ENCODE measurements around the gene C1QTNF6.

DNA sequence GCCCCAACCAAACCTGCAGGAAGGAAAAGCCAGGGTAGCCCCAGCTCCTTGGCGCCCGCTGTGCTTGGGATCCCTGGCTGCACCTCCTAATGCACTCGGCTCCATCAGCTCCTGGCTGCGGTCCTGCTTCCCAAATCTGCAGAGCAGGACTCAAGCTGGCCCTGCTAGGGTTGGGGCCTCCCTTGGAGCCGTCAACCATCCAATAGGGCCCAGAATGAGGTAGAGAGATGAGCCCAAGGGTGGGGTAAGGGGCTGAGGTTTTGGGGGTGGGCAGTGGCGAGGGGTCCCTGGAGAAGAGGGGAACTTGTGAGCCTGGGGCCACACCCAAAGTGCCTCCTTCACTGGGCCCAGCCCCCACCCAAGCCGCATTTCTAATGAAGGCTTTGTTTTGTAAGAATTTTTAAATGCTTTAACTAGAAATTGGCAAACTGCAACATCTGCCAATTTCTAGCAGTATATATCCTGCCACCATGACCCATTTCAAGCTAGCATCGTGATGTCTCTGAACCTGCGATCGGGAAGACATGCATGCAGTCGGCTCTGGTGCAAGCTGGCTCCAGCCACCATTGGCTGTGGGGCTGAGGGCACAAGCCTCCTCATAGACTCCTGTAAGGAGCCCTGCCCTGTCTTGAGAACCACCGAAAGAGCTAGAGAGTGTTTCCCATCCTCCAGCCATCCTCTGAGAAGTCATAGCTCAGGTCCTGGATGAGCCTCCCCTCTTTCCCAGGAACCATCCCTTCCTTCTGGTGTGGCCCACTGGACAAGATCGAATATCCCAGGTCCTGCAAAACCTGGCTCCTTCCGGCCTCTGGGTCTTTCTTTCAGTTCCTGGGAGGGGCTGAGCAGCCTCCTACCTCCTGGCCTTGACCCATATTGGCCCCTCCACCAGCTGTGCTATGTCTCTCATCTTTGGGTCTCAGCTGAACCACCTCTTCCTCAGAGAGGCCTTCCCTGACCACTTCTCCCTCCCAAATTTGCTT lies 15.5 kb downstream of the C1QTNF6 start:
- TF ChIP-seq EZH2 (IDR thresholded peaks at IDR 0.05; ENCODE audit: borderline replicate concordance, low read length) = no peak
- TF ChIP-seq, protein P1, sequence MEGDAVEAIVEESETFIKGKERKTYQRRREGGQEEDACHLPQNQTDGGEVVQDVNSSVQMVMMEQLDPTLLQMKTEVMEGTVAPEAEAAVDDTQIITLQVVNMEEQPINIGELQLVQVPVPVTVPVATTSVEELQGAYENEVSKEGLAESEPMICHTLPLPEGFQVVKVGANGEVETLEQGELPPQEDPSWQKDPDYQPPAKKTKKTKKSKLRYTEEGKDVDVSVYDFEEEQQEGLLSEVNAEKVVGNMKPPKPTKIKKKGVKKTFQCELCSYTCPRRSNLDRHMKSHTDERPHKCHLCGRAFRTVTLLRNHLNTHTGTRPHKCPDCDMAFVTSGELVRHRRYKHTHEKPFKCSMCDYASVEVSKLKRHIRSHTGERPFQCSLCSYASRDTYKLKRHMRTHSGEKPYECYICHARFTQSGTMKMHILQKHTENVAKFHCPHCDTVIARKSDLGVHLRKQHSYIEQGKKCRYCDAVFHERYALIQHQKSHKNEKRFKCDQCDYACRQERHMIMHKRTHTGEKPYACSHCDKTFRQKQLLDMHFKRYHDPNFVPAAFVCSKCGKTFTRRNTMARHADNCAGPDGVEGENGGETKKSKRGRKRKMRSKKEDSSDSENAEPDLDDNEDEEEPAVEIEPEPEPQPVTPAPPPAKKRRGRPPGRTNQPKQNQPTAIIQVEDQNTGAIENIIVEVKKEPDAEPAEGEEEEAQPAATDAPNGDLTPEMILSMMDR (conservative IDR thresholded peaks at IDR 0.05 in 1 of 2, IDR thresholded peaks at IDR 0.05 in 1 of 2; ENCODE audit: extremely low read depth in 1 of 2, insufficient read depth in 1 of 2, low read depth in 1 of 2, low read length in 2 of 2) = no peak
